ENCODE measurements around the gene HOXA7.

Gene HOXA7

DNA sequence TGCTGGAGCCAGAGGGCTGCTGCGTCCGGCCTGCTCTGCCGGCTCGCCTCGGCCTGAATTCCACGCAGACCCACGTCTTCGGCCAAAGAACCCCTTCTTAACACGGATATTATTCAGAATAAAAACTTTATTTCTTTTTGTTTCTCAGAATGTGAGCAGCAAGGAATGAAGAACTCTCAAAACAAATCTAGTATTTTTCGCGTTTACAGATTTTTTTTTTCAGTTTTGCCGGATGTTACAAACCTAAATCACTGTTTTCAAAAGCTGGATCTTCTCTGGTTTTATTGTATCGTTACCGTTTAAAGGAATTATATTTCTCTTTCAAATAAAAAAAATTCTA is 49.6 kb downstream of the HOXA7 start:
- no peak for DNase-seq (ENCODE audit: low spot score)

DNA sequence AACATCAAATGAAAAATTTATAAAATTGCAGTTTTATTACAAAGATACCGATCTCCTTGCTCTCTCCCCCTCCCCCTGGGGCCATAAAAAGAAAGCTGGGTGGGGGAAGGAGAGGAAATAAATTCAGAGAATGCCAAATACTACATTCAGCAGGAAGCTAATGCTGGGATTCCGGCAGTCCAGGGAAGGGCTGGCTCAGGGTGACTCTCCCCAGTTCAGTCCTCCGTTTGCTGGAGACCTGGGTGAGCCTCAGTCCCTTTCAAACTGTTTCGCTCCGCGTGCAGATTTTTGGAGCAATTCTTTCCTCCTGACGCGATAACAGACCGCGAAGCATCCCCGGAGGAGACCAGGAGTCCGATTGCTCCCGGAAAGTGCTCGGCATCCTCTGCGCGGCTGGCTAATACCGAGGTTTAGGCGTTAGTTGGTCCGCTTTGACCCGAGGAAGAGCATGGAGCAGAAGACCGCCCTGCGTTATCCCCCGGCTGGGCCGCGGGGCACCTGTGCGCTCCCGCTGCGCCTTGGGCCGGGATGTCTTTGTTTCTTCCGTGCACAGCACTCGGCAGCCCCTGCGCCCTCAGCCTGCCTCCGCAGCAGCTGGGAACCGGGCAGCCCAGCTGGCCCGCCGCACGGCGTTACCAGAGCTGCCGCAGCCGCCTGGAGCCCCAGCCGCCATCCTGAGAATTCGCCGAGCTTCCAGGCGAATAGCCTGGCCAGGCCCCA is 50.1 kb downstream of the HOXA7 start:
- DNase-seq (ENCODE audit: low spot score): no peak

DNA sequence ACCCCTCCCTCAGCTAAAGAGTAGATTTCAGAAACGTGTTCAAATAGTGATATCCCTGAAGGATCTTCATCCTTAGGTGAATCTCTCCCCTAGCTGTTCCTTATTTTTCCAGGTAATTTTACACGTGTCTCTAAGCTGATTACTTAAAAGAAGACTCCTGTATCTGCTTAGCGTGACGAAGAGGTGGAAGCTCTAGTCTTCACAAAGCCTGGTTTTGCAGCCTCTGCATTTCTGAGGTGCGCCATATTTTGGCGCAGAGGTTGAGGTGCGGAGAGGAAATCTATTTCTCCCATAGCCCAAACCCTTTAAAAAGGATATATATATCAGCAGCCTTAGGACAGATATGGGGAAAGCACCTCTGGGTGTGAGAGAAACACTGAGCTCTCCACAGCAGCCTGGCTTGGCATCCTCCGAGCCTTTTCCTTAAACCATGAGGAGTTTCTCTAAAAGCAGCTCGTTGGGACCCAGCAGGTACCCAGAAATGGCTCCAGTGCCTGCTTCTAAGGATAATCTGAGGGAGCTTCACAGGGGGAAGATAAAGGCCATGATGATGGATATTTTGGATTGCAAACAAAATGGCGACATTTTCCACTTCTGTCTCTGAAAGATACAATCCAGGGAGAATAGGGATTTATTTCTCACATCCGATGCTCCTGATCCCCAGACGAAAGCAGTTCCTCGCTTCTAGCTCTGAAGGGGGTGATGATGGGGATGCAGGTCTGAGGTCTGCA is 51.0 kb downstream of the HOXA7 start:
- no peak for DNase-seq (ENCODE audit: low spot score)

DNA sequence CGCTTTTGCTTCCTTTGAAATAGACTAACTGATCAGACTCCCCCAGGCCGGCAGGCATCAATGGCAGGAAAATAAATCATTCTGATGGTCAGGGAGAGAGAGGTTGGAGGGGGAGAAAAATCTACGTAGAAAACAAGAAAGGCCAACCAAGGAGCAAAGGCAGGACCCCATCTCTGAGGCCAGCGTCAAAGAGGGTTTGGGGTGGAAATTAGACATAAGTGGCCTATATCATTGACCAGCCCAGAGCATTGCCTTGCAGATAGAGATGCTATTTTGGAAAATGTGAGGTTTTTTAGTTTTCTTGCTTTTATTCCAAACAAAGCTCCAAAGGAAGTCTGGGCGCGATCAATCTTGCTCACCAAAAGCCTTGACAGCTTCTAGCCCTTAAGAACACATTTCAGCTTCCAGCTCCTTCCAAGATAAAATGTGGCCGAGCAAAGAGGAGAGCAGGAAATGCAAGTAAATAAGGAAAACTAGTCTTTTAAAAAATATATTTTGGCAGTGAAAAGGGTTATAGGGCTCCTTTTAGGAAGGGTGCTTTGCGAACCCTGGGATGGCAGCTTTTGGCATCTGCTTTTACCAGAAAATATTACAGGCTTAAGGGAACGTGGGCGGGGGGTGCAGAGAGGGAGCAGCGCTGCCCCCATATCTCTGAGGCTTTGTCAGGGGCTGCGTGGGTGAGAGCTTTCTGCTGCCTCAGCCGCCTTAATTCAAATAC is 52.0 kb downstream of the HOXA7 start:
- DNase-seq (ENCODE audit: low spot score): no peak
